SK-N-SH (cell line): ENCODE measurements around the gene DOCK4.

Source experiments
- FOXJ3 ChIP-seq: sonication (generic); formaldehyde crosslinking; IDR thresholded peaks from 2 replicates; pipeline ENCODE4 v1.5.1; 2020; ENCODE audit warnings: mild to moderate bottlenecking, missing genetic modification reagents
- GABPA ChIP-seq: IDR thresholded peaks from 2 replicates; pipeline ENCODE4 v1.4.0; 2012; ENCODE audit warnings: low read depth, mild to moderate bottlenecking
- MXI1 ChIP-seq: IDR thresholded peaks from 2 replicates; pipeline ENCODE4 v1.6.1; 2012; ENCODE audit warnings: mild to moderate bottlenecking, low read depth, low read length, improper control_type of control experiment
- SIN3A ChIP-seq: IDR thresholded peaks from 2 replicates; pipeline ENCODE4 v1.6.1; 2012; ENCODE audit warnings: low read depth, mild to moderate bottlenecking, low read length, moderate library complexity, borderline replicate concordance
- TF ChIP-seq, protein P1 (sequence below): fragments of 200-600 bp; sonication (generic); IDR thresholded peaks from 2 replicates; pipeline ENCODE4 v1.6.1; 2017; ENCODE audit warnings: antibody characterized with exemption, mild to moderate bottlenecking, moderate library complexity
- TF ChIP-seq, protein P2 (sequence below): IDR thresholded peaks from 2 replicates; pipeline ENCODE4 v1.6.1; 2012; ENCODE audit warnings: mild to moderate bottlenecking, low read depth, low read length, moderate library complexity
- TF ChIP-seq, protein P3 (sequence below): IDR thresholded peaks from 2 replicates; pipeline ENCODE4 v1.4.0; 2012; ENCODE audit warnings: low read depth, borderline replicate concordance
- TF ChIP-seq, protein P4 (sequence below): fragments of 150-350 bp; IDR thresholded peaks from 2 replicates; pipeline ENCODE4 v1.6.1; 2017; ENCODE audit warnings: antibody characterized with exemption, low read length, low read depth, borderline replicate concordance
- TF ChIP-seq, protein P5 (sequence below): IDR thresholded peaks from 2 replicates; pipeline ENCODE4 v1.4.0; 2012; ENCODE audit warnings: low read depth

DNA sequence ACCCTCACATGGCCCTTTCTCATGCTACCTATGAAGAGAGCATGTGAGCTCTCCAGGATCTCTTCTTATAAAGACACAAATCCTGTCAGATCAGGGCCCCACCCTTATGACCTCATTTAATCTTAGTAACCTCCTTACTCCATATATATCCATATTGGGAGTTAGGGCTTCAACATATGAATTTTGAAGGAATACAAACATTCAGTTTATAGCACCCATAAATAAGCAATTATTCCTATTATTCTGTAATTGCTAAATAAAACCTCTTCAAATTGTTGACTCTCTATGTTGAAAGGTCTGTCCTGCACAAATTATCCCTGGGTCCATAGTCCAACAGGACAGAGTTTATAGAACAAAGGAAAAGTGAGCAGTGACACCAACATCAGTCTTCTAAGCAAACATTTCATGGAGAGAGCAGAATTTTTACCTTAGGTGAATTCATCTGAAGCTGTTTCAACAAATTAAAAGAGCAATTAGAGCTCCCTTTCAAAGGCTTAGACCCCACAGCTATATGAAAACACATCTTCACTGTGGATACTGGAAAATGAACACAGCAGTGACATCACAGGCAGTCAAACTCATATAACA, 12.2 kb downstream of the DOCK4 start:
- TF ChIP-seq, protein P1, sequence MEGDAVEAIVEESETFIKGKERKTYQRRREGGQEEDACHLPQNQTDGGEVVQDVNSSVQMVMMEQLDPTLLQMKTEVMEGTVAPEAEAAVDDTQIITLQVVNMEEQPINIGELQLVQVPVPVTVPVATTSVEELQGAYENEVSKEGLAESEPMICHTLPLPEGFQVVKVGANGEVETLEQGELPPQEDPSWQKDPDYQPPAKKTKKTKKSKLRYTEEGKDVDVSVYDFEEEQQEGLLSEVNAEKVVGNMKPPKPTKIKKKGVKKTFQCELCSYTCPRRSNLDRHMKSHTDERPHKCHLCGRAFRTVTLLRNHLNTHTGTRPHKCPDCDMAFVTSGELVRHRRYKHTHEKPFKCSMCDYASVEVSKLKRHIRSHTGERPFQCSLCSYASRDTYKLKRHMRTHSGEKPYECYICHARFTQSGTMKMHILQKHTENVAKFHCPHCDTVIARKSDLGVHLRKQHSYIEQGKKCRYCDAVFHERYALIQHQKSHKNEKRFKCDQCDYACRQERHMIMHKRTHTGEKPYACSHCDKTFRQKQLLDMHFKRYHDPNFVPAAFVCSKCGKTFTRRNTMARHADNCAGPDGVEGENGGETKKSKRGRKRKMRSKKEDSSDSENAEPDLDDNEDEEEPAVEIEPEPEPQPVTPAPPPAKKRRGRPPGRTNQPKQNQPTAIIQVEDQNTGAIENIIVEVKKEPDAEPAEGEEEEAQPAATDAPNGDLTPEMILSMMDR, result no peak
- no peak for TF ChIP-seq MXI1
- TF ChIP-seq, protein P2, sequence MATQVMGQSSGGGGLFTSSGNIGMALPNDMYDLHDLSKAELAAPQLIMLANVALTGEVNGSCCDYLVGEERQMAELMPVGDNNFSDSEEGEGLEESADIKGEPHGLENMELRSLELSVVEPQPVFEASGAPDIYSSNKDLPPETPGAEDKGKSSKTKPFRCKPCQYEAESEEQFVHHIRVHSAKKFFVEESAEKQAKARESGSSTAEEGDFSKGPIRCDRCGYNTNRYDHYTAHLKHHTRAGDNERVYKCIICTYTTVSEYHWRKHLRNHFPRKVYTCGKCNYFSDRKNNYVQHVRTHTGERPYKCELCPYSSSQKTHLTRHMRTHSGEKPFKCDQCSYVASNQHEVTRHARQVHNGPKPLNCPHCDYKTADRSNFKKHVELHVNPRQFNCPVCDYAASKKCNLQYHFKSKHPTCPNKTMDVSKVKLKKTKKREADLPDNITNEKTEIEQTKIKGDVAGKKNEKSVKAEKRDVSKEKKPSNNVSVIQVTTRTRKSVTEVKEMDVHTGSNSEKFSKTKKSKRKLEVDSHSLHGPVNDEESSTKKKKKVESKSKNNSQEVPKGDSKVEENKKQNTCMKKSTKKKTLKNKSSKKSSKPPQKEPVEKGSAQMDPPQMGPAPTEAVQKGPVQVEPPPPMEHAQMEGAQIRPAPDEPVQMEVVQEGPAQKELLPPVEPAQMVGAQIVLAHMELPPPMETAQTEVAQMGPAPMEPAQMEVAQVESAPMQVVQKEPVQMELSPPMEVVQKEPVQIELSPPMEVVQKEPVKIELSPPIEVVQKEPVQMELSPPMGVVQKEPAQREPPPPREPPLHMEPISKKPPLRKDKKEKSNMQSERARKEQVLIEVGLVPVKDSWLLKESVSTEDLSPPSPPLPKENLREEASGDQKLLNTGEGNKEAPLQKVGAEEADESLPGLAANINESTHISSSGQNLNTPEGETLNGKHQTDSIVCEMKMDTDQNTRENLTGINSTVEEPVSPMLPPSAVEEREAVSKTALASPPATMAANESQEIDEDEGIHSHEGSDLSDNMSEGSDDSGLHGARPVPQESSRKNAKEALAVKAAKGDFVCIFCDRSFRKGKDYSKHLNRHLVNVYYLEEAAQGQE, result no peak
- TF ChIP-seq FOXJ3, result no peak
- TF ChIP-seq, protein P3, sequence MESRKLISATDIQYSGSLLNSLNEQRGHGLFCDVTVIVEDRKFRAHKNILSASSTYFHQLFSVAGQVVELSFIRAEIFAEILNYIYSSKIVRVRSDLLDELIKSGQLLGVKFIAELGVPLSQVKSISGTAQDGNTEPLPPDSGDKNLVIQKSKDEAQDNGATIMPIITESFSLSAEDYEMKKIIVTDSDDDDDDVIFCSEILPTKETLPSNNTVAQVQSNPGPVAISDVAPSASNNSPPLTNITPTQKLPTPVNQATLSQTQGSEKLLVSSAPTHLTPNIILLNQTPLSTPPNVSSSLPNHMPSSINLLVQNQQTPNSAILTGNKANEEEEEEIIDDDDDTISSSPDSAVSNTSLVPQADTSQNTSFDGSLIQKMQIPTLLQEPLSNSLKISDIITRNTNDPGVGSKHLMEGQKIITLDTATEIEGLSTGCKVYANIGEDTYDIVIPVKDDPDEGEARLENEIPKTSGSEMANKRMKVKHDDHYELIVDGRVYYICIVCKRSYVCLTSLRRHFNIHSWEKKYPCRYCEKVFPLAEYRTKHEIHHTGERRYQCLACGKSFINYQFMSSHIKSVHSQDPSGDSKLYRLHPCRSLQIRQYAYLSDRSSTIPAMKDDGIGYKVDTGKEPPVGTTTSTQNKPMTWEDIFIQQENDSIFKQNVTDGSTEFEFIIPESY, result no peak
- TF ChIP-seq, protein P4, sequence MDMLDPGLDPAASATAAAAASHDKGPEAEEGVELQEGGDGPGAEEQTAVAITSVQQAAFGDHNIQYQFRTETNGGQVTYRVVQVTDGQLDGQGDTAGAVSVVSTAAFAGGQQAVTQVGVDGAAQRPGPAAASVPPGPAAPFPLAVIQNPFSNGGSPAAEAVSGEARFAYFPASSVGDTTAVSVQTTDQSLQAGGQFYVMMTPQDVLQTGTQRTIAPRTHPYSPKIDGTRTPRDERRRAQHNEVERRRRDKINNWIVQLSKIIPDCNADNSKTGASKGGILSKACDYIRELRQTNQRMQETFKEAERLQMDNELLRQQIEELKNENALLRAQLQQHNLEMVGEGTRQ, result no peak
- TF ChIP-seq, protein P5, sequence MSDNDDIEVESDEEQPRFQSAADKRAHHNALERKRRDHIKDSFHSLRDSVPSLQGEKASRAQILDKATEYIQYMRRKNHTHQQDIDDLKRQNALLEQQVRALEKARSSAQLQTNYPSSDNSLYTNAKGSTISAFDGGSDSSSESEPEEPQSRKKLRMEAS, result no peak
- TF ChIP-seq GABPA, result no peak
- no peak for TF ChIP-seq SIN3A
